Measurements from ENCODE around the gene KCNJ6. TPM values are rescaled to one million over a fixed set of nuclear protein-coding genes. Genes with fewer than 3 reads are reported as not detected.

KCNJ6 gene
- total and polyA plus RNA-seq, 9 of the 15 experiments (the other 6 are each of a cell fraction or from before 2014, with no cell fraction given): 0.06 to 0.21 (median 0.13) TPM; not detected in 1

DNA sequence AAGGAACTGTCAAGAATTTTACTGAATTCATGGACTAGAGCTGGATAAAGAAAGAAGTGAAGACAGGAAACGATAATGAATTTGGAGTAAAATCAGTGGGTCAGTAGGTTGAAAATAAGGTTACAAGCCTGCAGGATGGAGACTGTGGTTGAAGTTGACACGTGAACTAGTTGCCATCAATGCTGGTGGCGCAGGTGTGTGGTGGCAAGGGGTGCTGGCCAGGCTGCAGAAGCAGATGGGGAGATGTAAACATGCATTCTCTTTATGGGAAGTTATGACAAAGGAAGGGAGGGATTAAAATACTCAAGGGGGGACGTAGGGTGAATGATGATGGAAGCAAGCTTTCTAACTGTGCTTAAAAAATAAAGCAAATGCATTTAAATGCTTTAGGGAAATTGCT is 263.1 kb downstream of the KCNJ6 start (continued):
- no peak for TF ChIP-seq C11orf30 (IDR thresholded peaks at IDR 0.05; ENCODE audit: low read depth)
- TF ChIP-seq, protein P1, sequence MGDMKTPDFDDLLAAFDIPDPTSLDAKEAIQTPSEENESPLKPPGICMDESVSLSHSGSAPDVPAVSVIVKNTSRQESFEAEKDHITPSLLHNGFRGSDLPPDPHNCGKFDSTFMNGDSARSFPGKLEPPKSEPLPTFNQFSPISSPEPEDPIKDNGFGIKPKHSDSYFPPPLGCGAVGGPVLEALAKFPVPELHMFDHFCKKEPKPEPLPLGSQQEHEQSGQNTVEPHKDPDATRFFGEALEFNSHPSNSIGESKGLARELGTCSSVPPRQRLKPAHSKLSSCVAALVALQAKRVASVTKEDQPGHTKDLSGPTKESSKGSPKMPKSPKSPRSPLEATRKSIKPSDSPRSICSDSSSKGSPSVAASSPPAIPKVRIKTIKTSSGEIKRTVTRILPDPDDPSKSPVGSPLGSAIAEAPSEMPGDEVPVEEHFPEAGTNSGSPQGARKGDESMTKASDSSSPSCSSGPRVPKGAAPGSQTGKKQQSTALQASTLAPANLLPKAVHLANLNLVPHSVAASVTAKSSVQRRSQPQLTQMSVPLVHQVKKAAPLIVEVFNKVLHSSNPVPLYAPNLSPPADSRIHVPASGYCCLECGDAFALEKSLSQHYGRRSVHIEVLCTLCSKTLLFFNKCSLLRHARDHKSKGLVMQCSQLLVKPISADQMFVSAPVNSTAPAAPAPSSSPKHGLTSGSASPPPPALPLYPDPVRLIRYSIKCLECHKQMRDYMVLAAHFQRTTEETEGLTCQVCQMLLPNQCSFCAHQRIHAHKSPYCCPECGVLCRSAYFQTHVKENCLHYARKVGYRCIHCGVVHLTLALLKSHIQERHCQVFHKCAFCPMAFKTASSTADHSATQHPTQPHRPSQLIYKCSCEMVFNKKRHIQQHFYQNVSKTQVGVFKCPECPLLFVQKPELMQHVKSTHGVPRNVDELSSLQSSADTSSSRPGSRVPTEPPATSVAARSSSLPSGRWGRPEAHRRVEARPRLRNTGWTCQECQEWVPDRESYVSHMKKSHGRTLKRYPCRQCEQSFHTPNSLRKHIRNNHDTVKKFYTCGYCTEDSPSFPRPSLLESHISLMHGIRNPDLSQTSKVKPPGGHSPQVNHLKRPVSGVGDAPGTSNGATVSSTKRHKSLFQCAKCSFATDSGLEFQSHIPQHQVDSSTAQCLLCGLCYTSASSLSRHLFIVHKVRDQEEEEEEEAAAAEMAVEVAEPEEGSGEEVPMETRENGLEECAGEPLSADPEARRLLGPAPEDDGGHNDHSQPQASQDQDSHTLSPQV (IDR thresholded peaks at IDR 0.05): no peak
- TF ChIP-seq HSF4 (CRISPR knock-in tag; IDR thresholded peaks at IDR 0.05; ENCODE audit: borderline replicate concordance): no peak

DNA sequence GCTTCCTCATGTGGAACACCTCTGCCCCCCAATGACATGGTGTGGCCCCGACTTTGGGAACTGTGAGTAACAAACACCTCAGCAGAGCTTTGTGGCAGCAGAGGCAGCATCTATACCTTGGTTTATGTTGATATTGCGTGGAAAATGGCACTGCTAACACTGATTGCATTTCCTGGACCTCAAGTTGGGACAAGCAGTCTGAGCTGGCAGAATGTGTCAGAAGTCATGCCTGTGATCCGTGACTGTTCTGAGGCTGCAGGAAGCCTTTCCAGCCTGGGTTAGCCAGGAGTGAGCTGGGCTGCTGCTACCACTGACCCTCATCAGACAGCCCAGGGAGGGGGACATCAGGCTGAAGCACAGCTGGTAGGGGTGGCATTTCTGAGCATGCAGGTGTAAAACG is 268.5 kb downstream of the KCNJ6 start:
- CTCF ChIA-PET (ENCODE audit: low intra/inter-chr PET ratio): no interaction called here
- Histone ChIP-seq H3K9ac (ENCODE audit: insufficient read depth in 1 of 2, low read depth in 2 of 2, low read length in 2 of 2) (no peak overlapping the region), H3K9me3 (replicated peaks; ENCODE audit: control insufficient read depth, insufficient read depth, low read depth, low read length) (no peaks in the 10 kb centered on the region), H3K4me3 (no peak overlapping the region), H2AFZ (ENCODE audit: low read depth, low read length) (no peak overlapping the region), H3K36me3 (ENCODE audit: control insufficient read depth, insufficient read depth, low read length) (no peaks in the 10 kb centered on the region), H3K9me1 (ENCODE audit: control insufficient read depth, insufficient read depth, low read length) (no peaks in the 10 kb centered on the region), H3K4me2 (ENCODE audit: insufficient read depth, low read length) (no peak overlapping the region), H3K27ac (ENCODE audit: extremely low read depth, low read depth, low read length) (no peak overlapping the region), H3K79me2 (ENCODE audit: control insufficient read depth, insufficient read depth, low read length) (no peaks in the 10 kb centered on the region), H3K4me1 (replicated peaks in 1 of 2; ENCODE audit: control insufficient read depth in 2 of 2, insufficient read depth in 2 of 2, low read length in 2 of 2) (peaks cover 0 to 4% of the 10 kb centered on the region in 2 experiments; a peak in 1 of 5 replicates), H3K27me3 (ENCODE audit: control insufficient read depth in 2 of 2, insufficient read depth in 2 of 2, low read length in 2 of 2) (peaks cover 40 to 50% of the 10 kb centered on the region in 2 experiments; a peak in 4 of 5 replicates), H4K20me1 (replicated peaks; ENCODE audit: control insufficient read depth, insufficient read depth, low read length) (no peaks in the 10 kb centered on the region)
- no TSS peak for BruUV-seq (replicated peaks)
- intact Hi-C loops (cut with micrococcal nuclease) (loop anchor here (10.0 kb wide), 1 partner anchor 463 kb away; no protein-coding TSS in a partner anchor), in situ Hi-C loops (cut with MboI) (no loop called here)
- no peak for FAIRE-seq
- no peak for ATAC-seq
- WGBS (ENCODE audit: insufficient coverage, low coverage, missing lambda C conversion rate): 7% methylated on average over 4 of the region's 4 CpGs
- no peak for DNase-seq (ENCODE audit: extremely low read depth in 1 of 4, low spot score in 3 of 4)
- POLR2A ChIA-PET: no interaction called here
- TF ChIP-seq TEAD4 (IDR thresholded peaks at IDR 0.05; ENCODE audit: low read length): no peak
- TF ChIP-seq TEAD4 (CRISPR knock-in tag; IDR thresholded peaks at IDR 0.05; ENCODE audit: borderline replicate concordance): no peak
- TF ChIP-seq FOXK2 (conservative IDR thresholded peaks at IDR 0.05 in 1 of 2, IDR thresholded peaks at IDR 0.05 in 1 of 2; ENCODE audit: low read depth in 2 of 2): no peak
- TF ChIP-seq NR1H2 (CRISPR knock-in tag; IDR thresholded peaks at IDR 0.05): no peak
- no peak for TF ChIP-seq RB1 (IDR thresholded peaks at IDR 0.05; ENCODE audit: low read depth)
- TF ChIP-seq SMARCA4 (IDR thresholded peaks at IDR 0.05): no peak
- no peak for TF ChIP-seq FOXJ3 (CRISPR knock-in tag; IDR thresholded peaks at IDR 0.05)
- TF ChIP-seq, protein P2, sequence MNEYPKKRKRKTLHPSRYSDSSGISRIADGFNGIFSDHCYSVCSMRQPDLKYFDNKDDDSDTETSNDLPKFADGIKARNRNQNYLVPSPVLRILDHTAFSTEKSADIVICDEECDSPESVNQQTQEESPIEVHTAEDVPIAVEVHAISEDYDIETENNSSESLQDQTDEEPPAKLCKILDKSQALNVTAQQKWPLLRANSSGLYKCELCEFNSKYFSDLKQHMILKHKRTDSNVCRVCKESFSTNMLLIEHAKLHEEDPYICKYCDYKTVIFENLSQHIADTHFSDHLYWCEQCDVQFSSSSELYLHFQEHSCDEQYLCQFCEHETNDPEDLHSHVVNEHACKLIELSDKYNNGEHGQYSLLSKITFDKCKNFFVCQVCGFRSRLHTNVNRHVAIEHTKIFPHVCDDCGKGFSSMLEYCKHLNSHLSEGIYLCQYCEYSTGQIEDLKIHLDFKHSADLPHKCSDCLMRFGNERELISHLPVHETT (CRISPR knock-in tag; conservative IDR thresholded peaks at IDR 0.05 in 1 of 2, IDR thresholded peaks at IDR 0.05 in 1 of 2): no peak
- no peak for TF ChIP-seq ZC3H4 (CRISPR knock-in tag; IDR thresholded peaks at IDR 0.05; ENCODE audit: borderline replicate concordance)
- no peak for TF ChIP-seq RBM15 (IDR thresholded peaks at IDR 0.05; ENCODE audit: insufficient read depth, low read length)
- no peak for TF ChIP-seq ZNF668 (CRISPR knock-in tag; IDR thresholded peaks at IDR 0.05)

All from K562 (cell line).